Measurements from ENCODE around the gene GNGT1.
"Not testable (repeated sequence)": the region's sequence is repeated elsewhere in the genome, so short reads cannot be mapped to it uniquely, and the experiment has no call there.

DNA sequence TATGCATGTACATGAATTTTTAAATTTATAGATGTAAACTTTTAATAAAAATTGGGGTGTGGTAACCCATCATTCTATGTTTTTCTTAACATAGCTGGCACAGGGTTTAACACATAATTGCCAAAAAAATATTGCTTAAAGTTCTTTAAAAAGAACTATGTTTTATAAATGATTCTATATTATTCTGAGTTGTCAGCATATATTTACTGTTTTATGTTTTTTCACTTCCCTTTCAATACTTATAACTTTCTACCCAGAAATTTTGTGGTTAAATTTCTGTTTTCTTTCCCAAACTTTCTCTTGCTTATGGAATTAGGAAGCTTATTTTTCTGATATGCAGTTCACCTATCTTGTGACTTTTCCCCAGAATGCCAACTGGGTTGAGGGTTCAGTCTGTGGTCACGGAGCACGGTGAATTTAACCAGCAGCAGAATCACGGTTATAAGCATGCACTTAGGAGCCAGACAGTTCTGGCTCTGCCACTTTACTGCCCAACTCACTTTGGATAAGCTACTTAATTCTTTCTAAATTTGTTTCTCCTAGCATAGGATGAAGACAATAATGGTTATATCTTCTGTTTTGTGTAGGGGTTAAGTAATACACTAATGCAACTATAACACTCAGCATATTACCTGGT, 9.0 kb downstream of the GNGT1 start:
- TF ChIP-seq POLR2A (IDR thresholded peaks at IDR 0.05; ENCODE audit: low read depth, low read length); POLR2AphosphoS5 (IDR thresholded peaks at IDR 0.05; ENCODE audit: low read depth, low read length); PAX5 (IDR thresholded peaks at IDR 0.05; ENCODE audit: insufficient read depth, low read length, severe bottlenecking); TAF1 (IDR thresholded peaks at IDR 0.05; ENCODE audit: low read depth, low read length); POU2F2 (IDR thresholded peaks at IDR 0.05; ENCODE audit: low read depth, low read length): not testable (repeated sequence)
